Neutrophil (primary cell): ENCODE data around the gene LRRC51.

ENCODE experiments used
- H3K27ac ChIP-seq: fragments of 200-600 bp; sonication (generic); 2 replicates; pipeline ENCODE4 v1.5.1; 2016; ENCODE audit warnings: mild to moderate bottlenecking, moderate library complexity
- H3K27me3 ChIP-seq: fragments of 200-600 bp; sonication (generic); 2 replicates; pipeline ENCODE4 v1.6.0; 2016; ENCODE audit warnings: mild to moderate bottlenecking
- H3K36me3 ChIP-seq: fragments of 200-600 bp; sonication (generic); 2 replicates; pipeline ENCODE4 v1.5.1; 2017
- H3K4me1 ChIP-seq, 2 experiments: fragments of 200-600 bp in 1 of 2; sonication (generic) in 1 of 2; 1 replicate in 1 of 2; 2 replicates in 1 of 2; pipeline versions ENCODE4 v1.5.1 to v1.6.1; 2013 to 2016; ENCODE audit warnings: low read depth in 1 of 2, low read length in 1 of 2, mild to moderate bottlenecking in 1 of 2, moderate library complexity in 1 of 2; ENCODE audit not compliant: control insufficient read depth in 1 of 2, insufficient read depth in 1 of 2
- H3K4me3 ChIP-seq, 2 experiments: fragments of 200-600 bp in 1 of 2; sonication (generic) in 1 of 2; 1 replicate in 1 of 2; 2 replicates in 1 of 2; pipeline ENCODE4 v1.5.1; 2013 to 2016; ENCODE audit warnings: low read depth in 1 of 2, low read length in 1 of 2, mild to moderate bottlenecking in 1 of 2, moderate library complexity in 1 of 2
- H3K9me3 ChIP-seq: fragments of 200-600 bp; sonication (generic); 2 replicates; pipeline ENCODE4 v1.5.1; 2016
- TF ChIP-seq, protein P1 (sequence below): fragments of 200-600 bp; sonication (generic); IDR thresholded peaks from 2 replicates; pipeline ENCODE4 v1.5.1; 2016; ENCODE audit warnings: antibody characterized with exemption

Gene LRRC51

GRCh38 chr11:72039031-72039855 lies 41.4 kb upstream of the LRRC51 start:
- no peaks in the 10 kb centered on the region for H3K9me3 ChIP-seq
- H3K4me1 ChIP-seq: peaks cover 40 to 43% of the 10 kb centered on the region in 2 experiments
- H3K27ac ChIP-seq: peak overlapping the region; percentile 91
- TF ChIP-seq, protein P1, sequence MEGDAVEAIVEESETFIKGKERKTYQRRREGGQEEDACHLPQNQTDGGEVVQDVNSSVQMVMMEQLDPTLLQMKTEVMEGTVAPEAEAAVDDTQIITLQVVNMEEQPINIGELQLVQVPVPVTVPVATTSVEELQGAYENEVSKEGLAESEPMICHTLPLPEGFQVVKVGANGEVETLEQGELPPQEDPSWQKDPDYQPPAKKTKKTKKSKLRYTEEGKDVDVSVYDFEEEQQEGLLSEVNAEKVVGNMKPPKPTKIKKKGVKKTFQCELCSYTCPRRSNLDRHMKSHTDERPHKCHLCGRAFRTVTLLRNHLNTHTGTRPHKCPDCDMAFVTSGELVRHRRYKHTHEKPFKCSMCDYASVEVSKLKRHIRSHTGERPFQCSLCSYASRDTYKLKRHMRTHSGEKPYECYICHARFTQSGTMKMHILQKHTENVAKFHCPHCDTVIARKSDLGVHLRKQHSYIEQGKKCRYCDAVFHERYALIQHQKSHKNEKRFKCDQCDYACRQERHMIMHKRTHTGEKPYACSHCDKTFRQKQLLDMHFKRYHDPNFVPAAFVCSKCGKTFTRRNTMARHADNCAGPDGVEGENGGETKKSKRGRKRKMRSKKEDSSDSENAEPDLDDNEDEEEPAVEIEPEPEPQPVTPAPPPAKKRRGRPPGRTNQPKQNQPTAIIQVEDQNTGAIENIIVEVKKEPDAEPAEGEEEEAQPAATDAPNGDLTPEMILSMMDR: no peak
- peaks cover 19% of the 10 kb centered on the region for H3K36me3 ChIP-seq
- H3K27me3 ChIP-seq: no peaks in the 10 kb centered on the region
- peak overlapping the region in 1 of 2 experiments; percentile 63 for H3K4me3 ChIP-seq

DNA sequence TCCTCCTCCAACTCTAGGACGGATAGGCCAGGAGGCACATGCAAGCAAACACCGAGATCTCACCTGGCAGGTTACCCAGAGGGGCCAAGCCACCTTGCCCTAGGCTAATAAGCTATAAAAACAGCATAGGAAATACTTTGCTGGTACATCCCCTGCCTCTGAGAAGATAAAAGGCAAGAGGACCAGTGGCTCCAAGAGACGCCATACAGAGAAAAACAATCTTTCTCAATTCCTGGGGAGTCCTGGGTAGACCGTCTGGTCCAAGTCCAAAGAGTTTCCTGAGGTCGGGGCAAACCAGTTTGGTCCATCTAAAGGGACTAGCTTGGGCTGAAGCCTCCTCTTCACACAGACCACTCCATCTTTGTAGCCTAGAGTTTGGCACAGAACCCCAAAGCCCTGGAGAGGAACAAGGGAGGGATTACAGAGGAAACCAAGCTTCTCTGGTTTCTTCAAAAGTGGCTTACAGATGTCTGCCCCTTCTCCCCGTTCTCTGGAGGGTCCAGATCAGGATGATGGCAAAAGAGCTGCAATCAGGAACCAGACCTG lies 40.7 kb upstream of the LRRC51 start:
- peaks cover 40 to 43% of the 10 kb centered on the region in 2 experiments for H3K4me1 ChIP-seq
- H3K36me3 ChIP-seq: peaks cover 16% of the 10 kb centered on the region
- TF ChIP-seq, protein P1: no peak
- peak overlapping the region; percentile 63 to 64 for H3K4me3 ChIP-seq
- H3K9me3 ChIP-seq: no peaks in the 10 kb centered on the region
- no peaks in the 10 kb centered on the region for H3K27me3 ChIP-seq
- peak overlapping the region; percentile 91 for H3K27ac ChIP-seq

- peak overlapping the region; percentile 91 for H3K27ac ChIP-seq
- H3K9me3 ChIP-seq: no peaks in the 10 kb centered on the region
- TF ChIP-seq, protein P1: no peak
- no peaks in the 10 kb centered on the region for H3K27me3 ChIP-seq
- peaks cover 40 to 43% of the 10 kb centered on the region in 2 experiments for H3K4me1 ChIP-seq
- peaks cover 10% of the 10 kb centered on the region for H3K36me3 ChIP-seq
- peak overlapping the region; percentile 63 to 64 for H3K4me3 ChIP-seq
These were observed 39.9 kb upstream of the LRRC51 start for GRCh38 chr11:72040491-72041363.

DNA sequence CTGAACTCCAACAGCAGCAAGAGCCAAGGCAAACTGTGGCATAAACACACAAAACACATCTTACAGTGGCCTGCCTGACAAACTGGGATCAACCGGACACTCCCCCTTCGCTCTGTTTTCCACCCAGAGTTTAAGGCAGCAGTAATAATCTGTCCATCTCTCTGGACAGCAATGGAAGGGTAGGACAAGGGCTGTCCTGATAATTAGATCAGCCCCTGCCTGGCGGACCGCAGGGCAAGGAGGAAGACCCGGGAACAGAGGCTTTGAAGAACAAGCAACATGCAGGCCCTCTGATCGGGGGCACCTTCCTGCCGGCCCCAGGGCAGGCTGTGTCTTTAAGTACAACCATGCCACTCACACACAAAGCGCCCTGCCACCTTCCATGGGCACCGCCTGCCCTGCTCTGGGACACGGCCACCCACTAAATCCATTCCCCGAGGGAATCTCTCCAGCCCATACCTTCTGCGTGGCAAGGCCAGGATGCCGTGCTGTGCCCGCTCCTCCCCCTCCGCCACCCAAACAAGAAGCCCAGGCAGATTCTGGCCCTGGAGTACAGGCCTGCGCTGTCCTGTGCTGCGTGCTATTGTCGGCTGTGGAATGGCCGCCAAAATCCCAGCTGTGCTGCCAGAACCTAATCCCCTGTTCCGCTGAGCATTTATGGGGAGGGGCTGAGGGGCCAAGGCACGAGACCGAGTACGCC lies 39.1 kb upstream of the LRRC51 start:
- H3K36me3 ChIP-seq: peaks cover 13% of the 10 kb centered on the region
- H3K4me1 ChIP-seq: peaks cover 40 to 43% of the 10 kb centered on the region in 2 experiments
- no peaks in the 10 kb centered on the region for H3K27me3 ChIP-seq
- TF ChIP-seq, protein P1: no peak
- H3K9me3 ChIP-seq: no peaks in the 10 kb centered on the region
- peak overlapping the region; percentile 91 for H3K27ac ChIP-seq
- H3K4me3 ChIP-seq: peak overlapping the region; percentile 63 to 64
